T1000 (cell line): ENCODE measurements around the gene SCMH1.
"Not testable (repeated sequence)": the region's sequence is repeated elsewhere in the genome, so short reads cannot be mapped to it uniquely, and the experiment has no call there.

Experiments
- DNase-seq: peaks from one replicate; lab custom pipeline; 2025; ENCODE audit warnings: mixed read lengths; lab: John Stamatoyannopoulos, UW

SCMH1 gene

GRCh38 chr1:41211608-41212007, 30.5 kb downstream of the SCMH1 start:
- DNase-seq, result not testable (repeated sequence)

- not testable (repeated sequence) for DNase-seq
These were observed 35.1 kb downstream of the SCMH1 start for GRCh38 chr1:41207053-41207452.

- DNase-seq, result no peak
These were observed 41.4 kb downstream of the SCMH1 start for GRCh38 chr1:41200728-41201127.

GRCh38 chr1:41199375-41199774, 42.7 kb downstream of the SCMH1 start:
- DNase-seq, result no peak

GRCh38 chr1:41192456-41193178, 49.5 kb downstream of the SCMH1 start:
- DNase-seq, result no peak

GRCh38 chr1:41184446-41184845, 57.7 kb downstream of the SCMH1 start:
- DNase-seq, result no peak

- not testable (repeated sequence) for DNase-seq
These were observed 63.9 kb downstream of the SCMH1 start for GRCh38 chr1:41178230-41178629.

GRCh38 chr1:41175546-41175945, 66.6 kb downstream of the SCMH1 start:
- DNase-seq, result no peak

- DNase-seq, result no peak
These were observed 67.9 kb downstream of the SCMH1 start for GRCh38 chr1:41174170-41174569.

GRCh38 chr1:41173651-41174050, 68.5 kb downstream of the SCMH1 start:
- DNase-seq, result no peak

GRCh38 chr1:41171266-41171874, 70.7 kb downstream of the SCMH1 start:
- no peak for DNase-seq

GRCh38 chr1:41169799-41170180, 72.3 kb downstream of the SCMH1 start:
- no peak for DNase-seq

- DNase-seq, result no peak
These were observed 72.9 kb downstream of the SCMH1 start for GRCh38 chr1:41169066-41169798.

GRCh38 chr1:41167667-41168066, 74.4 kb downstream of the SCMH1 start:
- DNase-seq, result no peak

GRCh38 chr1:41164727-41165126, 77.4 kb downstream of the SCMH1 start:
- DNase-seq, result no peak

- no peak for DNase-seq
These were observed 79.7 kb downstream of the SCMH1 start for GRCh38 chr1:41162441-41162840.

- DNase-seq, result no peak
These were observed 80.3 kb downstream of the SCMH1 start for GRCh38 chr1:41161846-41162245.

- no peak for DNase-seq
These were observed 81.5 kb downstream of the SCMH1 start for GRCh38 chr1:41160498-41161110.

GRCh38 chr1:41158966-41159365, 83.1 kb downstream of the SCMH1 start:
- DNase-seq, result no peak

GRCh38 chr1:41158147-41158875, 83.8 kb downstream of the SCMH1 start:
- no peak for DNase-seq

GRCh38 chr1:41155105-41155504, 87.0 kb downstream of the SCMH1 start:
- DNase-seq, result no peak

GRCh38 chr1:41153750-41154274, 88.3 kb downstream of the SCMH1 start:
- DNase-seq, result no peak
